Panc1 (cell line): ENCODE results near the gene CDK19. TPM values are rescaled to one million over a fixed set of nuclear protein-coding genes. Genes with fewer than 3 reads are reported as not detected.

Experiments used
- ATAC-seq: fragments of 200-7000 bp; cut with Tn5 transposase; 2 replicates; pipeline ENCODE4 v1.9.1; 2020; ENCODE audit warnings: mild to moderate bottlenecking, moderate library complexity
- BruUV-seq: library from RNA; stranded (reverse); fragments of 400-500 nt; replicated peaks from 2 replicates; lab custom pipeline; 2021; lab: Mats Ljungman, UMichigan
- CTCF ChIA-PET: fragments of 300-600 bp; sonication (Branson Sonifier 250); formaldehyde crosslinking; loops from one replicate; lab custom pipeline; 2022; ENCODE audit warnings: antibody characterized with exemption; lab: Charles Lee
- POLR2A ChIA-PET: fragments of 300-600 bp; sonication (Branson Sonifier 250); formaldehyde crosslinking; loops from one replicate; lab custom pipeline; 2022; ENCODE audit warnings: antibody characterized with exemption; lab: Charles Lee
- DNase-seq: peaks from one replicate; pipeline ENCODE4 v3.0.0-alpha.2; 2010; ENCODE audit warnings: low read depth, low spot score
- H3K27ac ChIP-seq: 2 replicates; pipeline ENCODE4 v1.5.1; 2011; ENCODE audit warnings: mild to moderate bottlenecking, low read length, inconsistent platforms
- H3K27me3 ChIP-seq: fragments of 200-500 bp; sonication (Bioruptor generic); 2 replicates; pipeline ENCODE4 v1.6.0; 2014; ENCODE audit warnings: low read length, inconsistent platforms; ENCODE audit not compliant: control insufficient read depth, insufficient read depth
- H3K36me3 ChIP-seq: fragments of 200-500 bp; sonication (Bioruptor generic); 2 replicates; pipeline ENCODE4 v1.5.1; 2014; ENCODE audit warnings: inconsistent platforms, mild to moderate bottlenecking, low read length, moderate library complexity; ENCODE audit not compliant: control insufficient read depth, insufficient read depth
- H3K4me1 ChIP-seq: 2 replicates; pipeline ENCODE4 v1.5.1; 2011; ENCODE audit warnings: inconsistent platforms, mild to moderate bottlenecking, low read length, moderate library complexity; ENCODE audit not compliant: control insufficient read depth, insufficient read depth
- H3K4me3 ChIP-seq, 2 experiments: 2 replicates each; pipeline ENCODE4 v1.5.1; 2011 to 2012; ENCODE audit warnings: low read depth in 2 of 2, low read length in 2 of 2, mild to moderate bottlenecking in 2 of 2, inconsistent platforms in 1 of 2, moderate library complexity in 1 of 2
- H3K9me3 ChIP-seq: fragments of 200-500 bp; sonication (Bioruptor generic); 2 replicates; pipeline ENCODE4 v1.5.1; 2014; ENCODE audit warnings: low read depth, mild to moderate bottlenecking, inconsistent platforms, low read length, moderate library complexity; ENCODE audit not compliant: control insufficient read depth, insufficient read depth
- CTCF ChIP-seq: fragments of 450-650 bp; IDR thresholded peaks from 2 replicates; pipeline ENCODE4 v1.5.1; 2017; ENCODE audit warnings: mild to moderate bottlenecking
- POLR2AphosphoS5 ChIP-seq: IDR thresholded peaks from 2 replicates; pipeline ENCODE4 v1.6.1; 2012; ENCODE audit warnings: mild to moderate bottlenecking, low read depth, low read length, moderate library complexity
- REST ChIP-seq, 2 experiments: IDR thresholded peaks; 2 replicates each; pipeline ENCODE4 v1.6.1; 2011 to 2012; ENCODE audit warnings: low read depth in 2 of 2, control low read depth in 1 of 2, low read length in 1 of 2, mild to moderate bottlenecking in 1 of 2, moderate library complexity in 1 of 2; ENCODE audit not compliant: insufficient read depth in 1 of 2
- SIN3A ChIP-seq: IDR thresholded peaks from 2 replicates; pipeline ENCODE4 v1.6.1; 2012; ENCODE audit warnings: low read depth, mild to moderate bottlenecking, low read length, moderate library complexity, borderline replicate concordance; ENCODE audit not compliant: insufficient read depth
- TCF7L2 ChIP-seq: IDR thresholded peaks from 2 replicates; pipeline ENCODE4 v1.6.1; 2011; ENCODE audit warnings: mild to moderate bottlenecking, low read depth, low read length, inconsistent platforms
- in situ Hi-C: cut with HindIII; loops from 2 replicates; pipeline ENCODE4 v1.10.0; 2016; ENCODE audit warnings: low sequenced_read_pairs, low pct_unique_long_range_greater_than_20kb
- intact Hi-C: fragments of 100-400 bp; cut with micrococcal nuclease; formaldehyde crosslinking; loops from one replicate; pipeline ENCODE4 v1.10.0; 2022; ENCODE audit not compliant: unreplicated experiment
- total RNA-seq: library from RNA; stranded (reverse); gene quantifications from one replicate; pipeline ENCODE4 v1.2.1, GENCODE V29; 2021; ENCODE audit not compliant: unreplicated experiment

CDK19 gene
- total RNA-seq, 1 experiment from 2014 or later: 48.4 TPM

DNA sequence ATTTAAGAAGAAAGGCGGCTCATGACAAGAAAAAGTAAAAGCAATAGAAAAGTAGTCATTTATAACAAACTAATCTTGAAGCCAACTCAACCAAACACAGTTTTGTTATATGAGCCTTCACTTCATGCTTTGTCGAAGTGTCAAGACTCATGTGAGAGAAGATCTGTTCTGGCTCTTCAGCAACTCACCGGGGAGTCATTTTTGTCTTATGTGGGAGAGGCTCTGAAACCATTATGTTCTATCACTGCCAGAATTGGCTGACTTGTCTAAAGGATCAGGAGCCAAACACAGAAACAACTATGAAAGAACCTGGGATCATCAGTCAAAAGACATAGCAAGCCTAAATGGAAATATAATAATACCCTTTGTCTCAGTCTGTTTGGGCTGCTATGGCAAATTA is 105.2 kb downstream of the CDK19 start:
- H3K27ac ChIP-seq: no peak overlapping the region
- H3K4me1 ChIP-seq: no peaks in the 10 kb centered on the region
- H3K27me3 ChIP-seq: no peaks in the 10 kb centered on the region
- DNase-seq (no peak), ATAC-seq (no peak)
- in situ Hi-C loops: no loop called here
- no peaks in the 10 kb centered on the region for H3K9me3 ChIP-seq
- H3K4me3 ChIP-seq: no peak overlapping the region
- TF ChIP-seq TCF7L2 (no peak), REST (IDR thresholded peaks at IDR 0.05; ENCODE audit: insufficient read depth in 1 of 2, low read depth in 2 of 2, low read length in 1 of 2) (no peak), SIN3A (no peak), POLR2AphosphoS5 (no peak), CTCF (no peak)
- CTCF ChIA-PET: interaction anchor here (0.6 kb wide), 1 partner anchor 77 kb away, joined by 3 read pairs; no protein-coding TSS in a partner anchor
- POLR2A ChIA-PET: no interaction called here
- intact Hi-C loops: no loop called here
- H3K36me3 ChIP-seq: no peaks in the 10 kb centered on the region
- BruUV-seq: no TSS peak

DNA sequence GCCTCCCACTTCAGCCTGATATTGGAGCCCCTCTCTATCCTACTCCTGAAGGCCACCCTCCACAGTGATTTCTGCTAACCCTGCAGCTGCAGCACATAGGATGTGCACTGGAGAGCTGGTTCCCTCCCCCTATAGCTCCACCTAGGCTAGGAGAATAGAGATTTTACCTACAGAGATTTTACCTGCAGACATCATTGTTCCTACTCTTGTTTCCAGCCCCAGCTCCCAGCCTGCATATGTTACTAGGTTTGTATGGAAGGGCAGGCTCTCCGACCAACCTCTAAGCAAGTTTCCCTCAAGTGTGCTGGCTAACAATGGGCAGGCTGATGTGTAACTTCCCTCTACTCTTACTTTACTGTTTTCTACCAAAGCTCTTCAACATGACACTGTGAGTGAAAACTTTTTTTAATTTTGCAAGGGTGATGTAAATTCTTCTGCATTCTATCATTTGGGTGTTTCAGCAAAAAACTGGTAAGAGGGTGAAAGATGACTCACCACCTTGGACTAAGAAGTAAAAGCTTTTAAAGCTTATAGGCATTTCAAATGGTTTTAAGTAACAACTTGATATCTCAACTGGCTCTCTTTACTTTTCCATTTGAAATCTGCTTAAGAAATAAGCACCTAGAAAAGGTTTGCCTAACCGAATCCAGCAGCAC is 106.8 kb downstream of the CDK19 start:
- ChIA-PET POLR2A (interaction anchor here (1.1 kb wide), 1 partner anchor 107 kb away, joined by 3 read pairs; the partner anchor contains the start of gene CDK19), CTCF (no interaction called here)
- no peak overlapping the region for H3K27ac ChIP-seq
- no peaks in the 10 kb centered on the region for H3K9me3 ChIP-seq
- ATAC-seq (peak; percentile 38; the same call in 1 of the 2 replicates), DNase-seq (no peak)
- TF ChIP-seq POLR2AphosphoS5: no peak
- TF ChIP-seq REST (IDR thresholded peaks at IDR 0.05; ENCODE audit: insufficient read depth in 1 of 2, low read depth in 2 of 2, low read length in 1 of 2): no peak
- no peak for TF ChIP-seq TCF7L2
- no peak for TF ChIP-seq CTCF
- TF ChIP-seq SIN3A: no peak
- H3K4me3 ChIP-seq: no peak overlapping the region
- in situ Hi-C loops (no loop called here), intact Hi-C loops (no loop called here)
- no peaks in the 10 kb centered on the region for H3K27me3 ChIP-seq
- H3K4me1 ChIP-seq: no peaks in the 10 kb centered on the region
- no peaks in the 10 kb centered on the region for H3K36me3 ChIP-seq
- TSS peak; percentile 16 for BruUV-seq
